ENCODE measurements around the gene GSTM3. TPM values are rescaled to one million over a fixed set of nuclear protein-coding genes. Genes with fewer than 3 reads are reported as not detected.
A peak's percentile ranks its signal among the peaks of the same experiment; 100 is the strongest.

Gene GSTM3
- total RNA-seq, 6 experiments from 2014 or later, result 1.2 to 19.2 (median 10.6) TPM

- Histone ChIP-seq H3K27me3 (no peaks in the 10 kb centered on the region), H3K9me3 (no peaks in the 10 kb centered on the region), H3K27ac (no peak overlapping the region), H3K4me1 (no peaks in the 10 kb centered on the region), H3K4me3 (no peak overlapping the region), H3K36me3 (no peaks in the 10 kb centered on the region)
- DNase-seq (peak in 1 of 3 donors; percentile 35), ATAC-seq (no peak)
- TF ChIP-seq POLR2A (IDR thresholded peaks at IDR 0.05) (no peak), CTCF (IDR thresholded peaks at IDR 0.05) (no peak)
- 83% methylated on average over 1 of the region's 7 CpGs for WGBS (ENCODE audit: insufficient coverage, low coverage, low lambda C conversion rate, missing lambda C conversion rate)
- intact Hi-C loops (cut with DNase I), result loop anchor here in 1 of 2 donors (10.0 kb wide), 1 partner anchor 217 kb away; the partner anchor contains the start of gene GNAI3
These were observed 21.3 kb upstream of the GSTM3 start for GRCh38 chr1:109762039-109762585.

- Histone ChIP-seq H3K27ac (no peak overlapping the region), H3K4me3 (no peak overlapping the region), H3K36me3 (no peaks in the 10 kb centered on the region), H3K4me1 (no peaks in the 10 kb centered on the region), H3K9me3 (no peaks in the 10 kb centered on the region), H3K27me3 (no peaks in the 10 kb centered on the region)
- TF ChIP-seq CTCF (IDR thresholded peaks at IDR 0.05) (no peak), POLR2A (IDR thresholded peaks at IDR 0.05) (no peak)
- ATAC-seq (no peak), DNase-seq (peak in 1 of 3 donors; percentile 49)
- intact Hi-C loops (cut with DNase I), result loop anchor here in 1 of 2 donors (10.0 kb wide), 1 partner anchor 217 kb away; the partner anchor contains the start of gene GNAI3
- 88% methylated on average over 5 of the region's 14 CpGs for WGBS (ENCODE audit: insufficient coverage, low coverage, low lambda C conversion rate, missing lambda C conversion rate)
These were observed 20.6 kb upstream of the GSTM3 start for GRCh38 chr1:109761227-109762038.

DNA sequence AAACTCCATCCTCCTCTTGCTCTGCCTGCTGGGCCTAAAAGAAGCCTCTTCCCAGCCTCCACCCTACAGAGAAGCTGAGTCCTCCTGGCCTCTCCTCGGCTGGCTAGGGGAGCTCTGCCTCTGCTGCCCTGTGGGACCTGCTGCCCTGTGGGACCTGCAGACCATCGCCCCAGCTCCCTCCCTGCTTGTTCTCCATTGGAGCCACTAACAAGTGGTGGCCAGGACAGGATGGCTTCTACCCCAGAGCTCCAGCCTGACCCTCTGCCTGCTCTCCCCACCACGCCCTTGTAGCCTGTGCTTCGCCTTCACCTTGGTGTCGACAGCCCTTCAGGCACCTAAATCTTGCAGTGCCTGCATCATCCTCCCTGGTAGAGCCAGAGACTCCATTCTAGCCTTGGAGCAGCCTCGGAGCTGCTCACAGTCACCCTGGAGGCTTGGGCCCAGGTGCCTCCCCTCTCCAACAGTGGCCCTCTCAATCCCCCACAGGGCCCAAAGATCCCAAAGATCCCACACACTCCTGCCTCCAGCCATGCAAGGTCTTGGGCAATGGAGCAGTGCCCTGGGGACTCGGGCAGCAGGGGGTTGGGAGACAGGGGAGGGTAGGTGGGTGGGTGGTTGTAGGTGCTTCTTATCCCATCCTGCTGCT, 19.9 kb upstream of the GSTM3 start:
- Histone ChIP-seq H3K36me3 (no peaks in the 10 kb centered on the region), H3K9me3 (no peaks in the 10 kb centered on the region), H3K4me1 (no peaks in the 10 kb centered on the region), H3K4me3 (no peak overlapping the region), H3K27me3 (no peaks in the 10 kb centered on the region), H3K27ac (no peak overlapping the region)
- intact Hi-C loops (cut with DNase I), result loop anchor here in 1 of 2 donors (10.0 kb wide), 1 partner anchor 216 kb away; the partner anchor contains the start of gene GNAI3
- 100% methylated on average over 1 of the region's 7 CpGs for WGBS (ENCODE audit: insufficient coverage, low coverage, low lambda C conversion rate, missing lambda C conversion rate)
- ATAC-seq (no peak), DNase-seq (peak in 1 of 3 donors; percentile 31)
- TF ChIP-seq CTCF (IDR thresholded peaks at IDR 0.05), result no peak
- TF ChIP-seq POLR2A (IDR thresholded peaks at IDR 0.05), result no peak

DNA sequence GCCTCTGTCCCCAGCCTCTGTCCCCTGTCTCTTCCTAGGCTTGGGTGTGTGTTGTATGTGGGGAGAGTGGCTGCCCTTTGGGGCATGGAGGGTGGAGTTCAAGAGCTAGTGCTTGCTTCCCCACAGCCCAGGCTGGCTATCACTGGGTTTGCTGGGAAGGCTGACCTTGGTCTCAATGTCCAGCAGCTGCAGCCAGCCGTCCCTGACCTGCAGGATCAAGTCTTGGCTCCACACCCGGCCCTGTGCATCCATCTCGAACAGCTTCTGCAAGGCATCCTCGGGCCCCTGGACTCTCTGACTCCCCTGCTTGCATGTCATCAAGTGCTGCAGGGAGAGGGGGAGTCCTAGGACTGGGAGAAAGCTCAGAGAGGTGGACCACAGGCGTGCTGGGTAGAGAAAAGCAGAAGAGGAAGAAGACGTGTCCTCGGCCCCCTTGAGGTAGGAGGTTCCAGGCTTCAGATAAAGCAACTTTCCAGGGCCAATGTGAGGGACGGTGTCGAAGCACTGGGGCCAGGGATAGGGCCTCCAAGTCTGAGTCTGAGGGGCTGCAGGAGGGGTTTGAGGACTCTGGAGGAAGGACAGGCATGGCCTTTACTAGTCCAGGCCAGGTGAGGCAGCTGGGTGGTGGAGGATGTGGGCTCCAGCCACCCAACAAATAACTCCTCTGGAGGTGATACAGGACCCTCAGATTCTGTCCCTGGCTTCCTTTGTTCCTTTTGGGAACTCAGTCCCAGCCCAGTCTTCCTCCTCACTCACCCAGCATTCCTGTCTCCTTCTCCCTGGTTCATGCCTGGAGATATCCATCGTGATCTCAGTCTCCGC, 18.9 kb upstream of the GSTM3 start:
- DNase-seq, result peak in 1 of 3 donors; percentile 35
- no peak for TF ChIP-seq CTCF (IDR thresholded peaks at IDR 0.05)
- TF ChIP-seq POLR2A (IDR thresholded peaks at IDR 0.05), result no peak
- ATAC-seq, result no peak
- H3K27me3 ChIP-seq, result no peaks in the 10 kb centered on the region
- WGBS (ENCODE audit: insufficient coverage, low coverage, low lambda C conversion rate, missing lambda C conversion rate), result 91% methylated on average over 10 of the region's 11 CpGs
- H3K27ac ChIP-seq, result no peak overlapping the region
- no peaks in the 10 kb centered on the region for H3K4me1 ChIP-seq
- no peak overlapping the region for H3K4me3 ChIP-seq
- intact Hi-C loops (cut with DNase I), result loop anchor here in 1 of 2 donors (10.0 kb wide), 1 partner anchor 215 kb away; the partner anchor contains the start of gene GNAI3
- H3K36me3 ChIP-seq, result no peaks in the 10 kb centered on the region
- H3K9me3 ChIP-seq, result no peaks in the 10 kb centered on the region
